ENCODE measurements around the gene SERPINB3.
"Not testable (repeated sequence)": the region's sequence is repeated elsewhere in the genome, so short reads cannot be mapped to it uniquely, and the experiment has no call there.

The SERPINB3 gene

DNA sequence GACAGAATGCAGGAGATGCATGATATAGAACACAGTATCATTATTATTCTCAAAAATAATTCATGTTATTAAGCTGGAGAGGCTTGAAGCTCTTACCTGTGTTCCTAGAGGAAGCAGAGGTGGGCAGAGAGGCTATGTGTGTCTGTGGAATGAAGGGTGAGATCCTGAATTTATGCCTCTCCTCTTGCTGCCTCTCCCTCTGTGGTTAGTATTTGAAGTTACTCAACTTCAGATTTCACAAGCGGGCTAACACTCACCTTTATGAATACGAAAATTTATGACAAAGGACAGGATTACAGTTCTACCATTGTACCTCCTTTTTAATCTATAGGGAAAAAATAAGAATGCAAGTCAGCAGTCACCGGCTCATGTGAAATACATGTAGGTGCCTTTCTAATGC lies at the start of gene SERPINB3:
Gene SERPINB3 (minus strand): TSS at position 144 of the 400 bp plus-strand sequence. CDS start 677 bp downstream, outside the sequence.
- DNase-seq: not testable (repeated sequence)

DNA sequence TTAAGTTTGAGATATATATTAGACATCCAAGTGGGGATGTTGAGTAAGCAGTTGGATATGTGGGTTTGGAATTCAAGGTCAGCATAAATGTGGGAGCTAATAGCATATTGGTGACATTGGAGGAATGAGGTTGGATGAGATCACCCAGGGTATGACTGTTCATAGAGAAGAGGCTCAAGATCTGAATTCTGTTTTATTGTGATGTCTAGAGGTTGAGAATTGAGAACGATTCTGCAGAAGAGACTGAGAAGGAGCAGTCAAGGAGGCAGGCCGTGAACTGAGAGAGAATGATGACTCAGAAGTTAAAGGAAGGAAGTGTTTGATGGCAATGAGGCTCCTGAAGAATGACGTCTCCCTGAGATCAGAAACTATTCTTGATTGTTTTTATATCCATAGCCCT lies 47.0 kb upstream of the SERPINB3 start:
- DNase-seq: no peak

DNA sequence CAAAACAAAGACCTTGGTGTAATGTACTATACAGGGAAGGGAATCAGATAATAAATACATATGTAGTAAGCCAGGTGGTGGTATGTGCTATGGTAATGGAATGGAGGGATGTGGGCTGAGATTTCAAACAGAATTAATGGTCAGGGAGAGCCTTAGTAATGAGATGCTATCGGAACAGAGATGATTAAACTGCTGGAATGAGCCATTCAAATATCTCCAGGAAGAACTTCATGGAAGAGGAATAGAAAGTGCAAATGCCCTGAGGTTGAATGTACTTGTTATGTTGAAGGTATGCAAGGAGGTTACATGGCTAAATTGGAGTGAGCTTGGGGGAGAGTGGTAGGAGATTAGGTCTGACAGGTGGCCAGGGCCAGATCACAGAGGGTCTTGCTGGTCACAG lies 46.1 kb upstream of the SERPINB3 start:
- no peak for DNase-seq

DNA sequence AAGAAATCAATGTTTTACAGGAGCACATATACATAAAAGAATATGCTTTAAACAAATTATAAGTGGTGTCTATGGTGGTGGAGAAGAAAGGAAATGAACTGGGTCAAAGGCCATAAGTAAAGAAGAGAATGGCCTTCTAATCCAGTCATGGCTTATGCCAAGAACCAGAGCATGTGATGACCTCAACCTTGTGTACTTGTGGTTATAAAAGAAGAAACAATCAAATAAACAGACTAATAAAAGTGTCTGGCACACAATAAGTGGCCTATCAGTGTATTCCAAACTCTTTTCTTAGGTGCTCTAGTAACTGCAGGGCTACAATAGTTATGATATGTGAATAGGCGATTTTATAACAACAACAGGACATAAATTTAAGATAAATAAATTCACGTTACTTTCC lies 43.7 kb upstream of the SERPINB3 start:
- no peak for DNase-seq

DNA sequence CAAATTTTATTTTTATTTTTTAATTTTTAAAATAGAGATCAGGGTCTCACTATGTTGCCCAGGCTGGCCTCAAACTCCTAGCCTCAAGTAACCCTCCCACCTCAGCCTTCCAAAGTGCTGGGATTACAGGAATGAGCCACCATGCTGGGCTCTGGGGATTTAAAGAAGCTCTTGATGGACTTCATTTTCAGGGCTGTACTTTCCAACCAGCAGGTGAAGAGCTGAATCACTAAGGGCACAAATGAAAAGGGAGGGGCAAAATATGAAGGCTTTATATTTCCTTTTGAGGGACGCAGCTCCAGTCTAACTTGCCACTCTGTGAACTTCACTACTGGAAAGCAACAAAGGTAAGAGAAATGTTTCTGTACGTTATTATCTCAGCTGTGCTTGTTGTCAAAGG lies 41.0 kb upstream of the SERPINB3 start, which contains the start of gene SERPINB11:
Gene SERPINB11 (plus strand): TSS at position 301 of the 400 bp plus-strand sequence. CDS start 7,234 bp downstream, outside the sequence.
- DNase-seq: no peak

DNA sequence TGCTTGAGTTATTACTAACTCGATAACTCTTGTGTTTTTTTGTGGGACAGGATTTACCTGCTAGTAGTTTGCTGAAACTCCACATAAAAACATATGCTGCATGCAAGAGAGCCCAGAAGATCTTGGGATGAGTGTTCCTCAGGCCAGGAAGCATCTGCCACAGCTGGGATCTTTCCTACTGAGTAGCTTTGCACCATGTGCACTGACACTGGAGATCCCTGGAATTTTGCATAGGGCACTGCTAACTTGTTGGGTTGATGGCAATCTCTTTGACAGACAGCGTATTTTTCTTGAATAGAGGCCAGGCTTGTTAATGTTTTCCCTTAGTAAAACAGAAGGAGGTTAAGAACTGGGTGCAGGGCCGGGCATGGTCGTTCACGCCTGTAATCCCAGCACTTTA lies 40.3 kb upstream of the SERPINB3 start:
- no peak for DNase-seq

DNA sequence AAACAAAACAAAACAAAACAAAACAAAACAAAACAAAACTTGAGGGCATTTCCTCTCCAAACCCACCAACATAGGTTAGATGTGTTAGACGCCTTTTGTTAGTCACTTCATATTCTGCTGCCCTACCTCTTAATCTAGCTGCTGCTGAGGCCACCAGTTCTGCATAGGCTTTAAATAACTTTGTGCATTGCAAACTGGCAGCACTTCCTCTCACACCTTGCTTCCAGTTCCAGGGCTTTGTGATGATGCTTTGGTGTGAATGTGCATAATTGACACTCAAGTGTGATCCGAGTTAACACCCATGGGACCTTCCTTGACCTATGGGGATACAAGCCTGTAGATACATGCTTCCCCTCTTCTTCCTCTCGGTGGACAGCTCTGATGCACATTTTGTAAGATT lies 38.8 kb upstream of the SERPINB3 start:
- no peak for DNase-seq

DNA sequence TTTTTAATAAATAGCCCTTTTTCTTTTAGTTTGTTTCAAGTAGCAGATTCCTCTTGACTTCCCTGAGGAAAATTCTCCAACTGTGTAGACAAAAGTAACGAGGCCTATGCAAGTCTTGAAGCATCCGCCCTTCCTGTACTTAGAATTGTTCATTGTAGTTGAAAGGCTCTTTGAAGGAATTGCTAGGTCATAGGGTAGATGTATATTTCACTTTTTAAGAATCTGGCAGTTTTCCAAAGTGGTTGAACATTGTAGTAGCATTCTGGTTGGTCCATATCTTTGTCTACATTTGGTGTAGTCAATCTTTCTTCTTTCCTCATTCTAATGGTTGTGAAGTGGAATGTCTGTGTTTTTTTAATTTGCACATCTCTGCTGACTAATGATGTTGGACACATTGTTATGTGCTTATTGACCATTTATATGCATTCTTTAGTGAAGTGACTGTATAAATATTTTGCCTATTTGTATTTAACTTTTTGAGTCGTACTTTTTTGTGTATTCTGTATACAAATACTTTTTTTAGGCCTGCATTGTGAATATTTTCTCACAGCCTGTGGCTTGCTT lies 35.5 kb upstream of the SERPINB3 start:
- DNase-seq: no peak

DNA sequence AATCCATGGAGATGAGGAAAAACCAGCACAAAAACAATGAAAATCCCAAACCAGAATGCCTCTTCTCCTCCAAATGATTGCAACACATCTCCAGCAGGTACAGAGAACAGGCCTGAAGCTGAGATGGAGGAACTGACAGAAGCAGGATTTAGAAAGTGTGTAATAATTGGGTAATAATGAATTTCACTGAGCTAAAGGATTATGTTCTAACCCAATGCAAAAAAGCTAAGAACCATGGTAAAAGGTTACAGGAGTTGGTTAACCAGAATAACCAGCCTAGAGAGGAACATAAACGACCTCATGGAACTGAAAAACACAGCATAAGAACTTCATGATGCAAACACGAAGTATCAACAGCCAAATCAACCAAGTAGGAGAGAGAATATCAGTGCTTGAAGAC lies 27.4 kb upstream of the SERPINB3 start:
- DNase-seq: no peak

DNA sequence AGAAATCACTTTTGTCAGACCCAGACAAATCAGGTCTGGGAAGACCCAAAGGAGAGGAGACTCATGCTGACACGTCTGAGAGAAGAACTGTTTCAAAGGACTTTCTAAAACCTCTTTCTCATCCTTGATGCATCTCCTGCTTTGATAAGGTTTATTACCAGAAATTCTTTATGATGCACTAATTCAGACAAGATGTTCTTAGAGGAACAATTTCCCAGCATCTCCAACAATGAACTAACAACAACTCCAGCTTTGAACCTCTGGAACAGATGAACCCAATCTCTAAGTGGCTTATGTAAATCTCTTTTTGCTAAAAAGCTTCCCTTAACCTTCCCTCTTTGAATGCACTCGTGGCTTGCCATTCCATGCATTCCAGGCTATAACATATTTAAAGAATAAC lies 25.2 kb upstream of the SERPINB3 start:
- DNase-seq: no peak

DNA sequence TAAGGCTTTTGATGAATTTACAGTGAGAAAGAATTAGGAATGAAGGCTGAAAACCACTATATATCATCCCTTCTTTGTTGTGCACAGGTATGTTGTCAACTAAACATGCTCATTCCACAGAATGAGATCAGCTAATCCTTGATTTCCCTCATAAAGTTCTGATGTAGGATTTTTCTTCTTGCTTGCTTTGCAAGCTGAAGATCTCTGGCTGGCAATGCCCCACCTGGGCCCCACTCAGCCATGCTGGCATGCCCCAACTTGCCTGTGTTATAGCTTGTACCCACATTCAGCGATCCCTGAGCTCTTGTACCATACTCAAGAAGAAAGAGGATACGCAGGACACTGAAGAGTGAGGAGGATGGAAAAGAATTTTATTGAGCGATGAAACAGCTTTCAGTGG lies 23.0 kb upstream of the SERPINB3 start:
- DNase-seq: no peak

DNA sequence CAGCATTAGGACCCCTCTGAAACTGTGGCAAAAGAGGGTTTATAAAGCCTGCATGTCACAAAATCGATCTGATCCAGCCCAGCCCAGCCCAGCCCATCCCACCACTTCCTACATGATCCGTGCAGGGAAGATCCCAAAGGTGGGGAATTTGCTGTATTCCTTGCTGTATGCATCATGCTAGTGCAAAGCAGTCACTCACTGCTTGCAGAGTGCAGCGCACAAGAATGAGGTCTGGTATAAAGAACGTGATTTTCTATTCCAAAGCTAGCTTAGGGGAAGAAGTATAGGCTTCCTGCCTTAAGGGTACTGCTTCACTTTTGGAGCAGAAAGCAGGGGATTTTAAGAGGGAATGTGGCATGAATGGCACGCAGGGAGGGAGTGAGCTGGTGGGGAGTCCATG lies 22.2 kb upstream of the SERPINB3 start:
- no peak for DNase-seq

DNA sequence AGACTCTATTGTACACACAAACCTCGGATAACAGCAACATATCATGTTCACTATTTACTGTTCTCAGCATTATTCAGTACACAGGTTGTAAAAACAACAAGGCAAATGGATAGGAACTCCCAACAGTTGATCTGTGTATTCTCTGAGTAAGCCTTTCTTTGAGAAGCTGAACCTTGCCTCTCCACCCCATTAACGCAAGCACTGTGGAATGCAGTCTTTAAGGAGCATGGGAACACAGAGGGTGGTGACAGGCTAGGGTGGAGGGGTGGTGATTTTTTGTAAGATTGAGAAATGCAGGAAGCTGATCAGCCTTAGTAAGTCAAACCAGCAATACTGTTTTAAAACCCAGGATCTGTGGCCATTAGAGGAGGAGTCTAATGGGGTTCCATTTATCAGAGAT lies 21.5 kb upstream of the SERPINB3 start:
- no peak for DNase-seq

DNA sequence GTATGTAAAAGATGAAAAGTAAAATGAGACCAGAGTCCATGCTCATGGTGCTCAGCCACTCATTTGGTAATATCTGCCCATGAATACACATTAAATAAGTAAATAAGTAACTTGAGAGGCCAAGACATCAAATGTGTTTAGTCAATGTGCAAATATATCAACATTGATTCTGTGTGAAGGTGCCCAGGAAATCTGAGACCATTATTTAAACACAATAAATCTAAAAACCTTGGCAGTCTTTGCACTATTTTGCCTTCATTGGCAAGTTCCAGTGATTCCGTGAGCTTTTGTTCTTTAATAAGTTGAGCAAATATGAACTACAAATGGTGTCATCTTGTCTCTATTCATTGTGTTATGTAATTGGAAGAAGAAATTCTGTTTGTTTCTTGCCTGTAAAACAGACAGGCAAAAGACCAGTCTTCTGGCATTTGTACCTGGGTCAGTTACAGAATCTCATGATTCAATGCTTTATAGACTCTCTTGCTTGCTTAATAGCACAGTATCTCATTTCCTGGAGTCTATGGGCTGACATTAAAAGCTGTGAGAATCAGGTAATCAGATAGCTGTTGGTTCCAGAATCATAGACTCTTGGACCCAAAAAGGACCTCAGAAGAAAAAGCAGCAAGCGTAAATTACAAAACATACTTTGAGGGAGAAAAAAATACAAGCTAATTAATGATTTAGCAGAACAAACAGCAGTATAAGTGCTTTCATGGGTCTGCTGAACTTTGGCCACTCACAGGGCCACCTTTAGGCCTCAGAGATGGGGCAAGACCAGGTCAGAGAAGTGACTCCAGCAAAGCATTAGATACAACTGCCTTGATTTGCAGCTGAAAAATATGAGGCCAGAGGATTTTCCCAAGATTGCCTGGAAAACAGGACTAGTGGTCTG lies 20.0 kb upstream of the SERPINB3 start:
- DNase-seq: peak; percentile 6

DNA sequence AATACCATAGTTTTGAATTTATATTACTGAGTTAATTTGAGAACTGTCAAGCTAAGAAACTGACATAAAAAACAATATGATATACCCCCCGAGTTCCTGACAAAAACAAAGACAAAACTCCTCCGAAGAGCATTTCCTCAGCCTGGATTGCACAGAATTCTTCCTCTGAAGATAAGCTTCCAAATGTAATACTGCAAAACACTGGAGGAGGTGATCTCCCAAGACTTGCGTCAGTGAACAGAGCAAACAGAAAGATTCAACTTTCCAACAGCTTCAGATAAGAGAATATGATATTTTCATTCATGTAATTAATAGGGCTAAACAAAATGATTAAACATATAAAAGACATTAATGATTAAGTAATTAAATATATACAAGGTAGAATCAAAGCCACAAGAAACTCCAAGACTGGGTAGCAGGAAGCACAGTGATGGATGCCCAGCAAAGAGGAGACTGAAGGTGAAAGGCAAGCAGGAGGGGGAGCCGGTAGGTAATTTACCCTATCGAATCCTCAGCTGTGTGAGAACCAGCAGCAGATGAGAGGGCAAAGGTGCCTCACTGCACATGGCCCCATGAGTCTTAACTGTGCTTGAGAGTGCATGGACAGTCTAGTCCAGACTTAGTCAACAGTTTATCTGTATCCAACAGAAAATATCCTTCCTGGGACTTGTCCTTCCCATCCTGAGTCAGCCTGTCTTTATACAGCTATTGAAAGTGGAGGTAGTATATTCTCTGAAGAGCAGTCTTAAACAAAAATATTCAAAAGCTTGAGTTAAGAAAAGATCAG lies 18.3 kb upstream of the SERPINB3 start:
- DNase-seq: no peak

DNA sequence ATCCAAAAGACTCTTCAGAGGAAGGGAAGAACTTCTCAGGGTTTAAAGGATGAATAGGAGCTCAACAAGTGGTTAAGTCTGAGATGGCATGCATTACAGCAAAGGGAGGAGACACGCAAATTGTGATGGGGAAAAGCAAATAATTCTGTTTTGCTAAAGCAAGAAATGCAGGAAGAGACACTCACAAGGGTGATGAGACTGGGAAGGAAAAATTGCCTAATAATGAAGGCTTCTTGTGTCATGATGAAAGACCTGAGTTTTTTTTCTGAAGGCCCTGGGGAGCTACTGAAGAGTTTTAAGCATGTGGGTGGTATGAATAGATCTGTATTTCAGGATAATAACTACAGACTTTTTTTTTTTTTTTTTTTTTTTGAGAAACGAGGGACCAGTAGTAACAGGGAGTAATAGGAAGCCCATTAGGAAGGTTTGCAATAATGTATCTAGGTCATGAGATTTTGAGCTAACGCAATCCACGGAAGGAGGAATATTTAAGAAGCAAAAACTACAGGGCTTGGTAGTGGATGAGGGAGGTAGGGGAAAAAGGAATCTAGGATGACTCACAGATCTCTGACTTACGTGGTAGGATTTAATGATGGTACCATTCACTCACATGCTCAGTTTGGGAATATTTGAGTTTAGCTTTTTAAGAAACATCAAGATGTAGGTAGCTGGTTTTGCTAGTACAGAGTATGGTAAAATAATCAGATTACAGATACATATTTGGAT lies 16.0 kb upstream of the SERPINB3 start:
- DNase-seq: no peak

DNA sequence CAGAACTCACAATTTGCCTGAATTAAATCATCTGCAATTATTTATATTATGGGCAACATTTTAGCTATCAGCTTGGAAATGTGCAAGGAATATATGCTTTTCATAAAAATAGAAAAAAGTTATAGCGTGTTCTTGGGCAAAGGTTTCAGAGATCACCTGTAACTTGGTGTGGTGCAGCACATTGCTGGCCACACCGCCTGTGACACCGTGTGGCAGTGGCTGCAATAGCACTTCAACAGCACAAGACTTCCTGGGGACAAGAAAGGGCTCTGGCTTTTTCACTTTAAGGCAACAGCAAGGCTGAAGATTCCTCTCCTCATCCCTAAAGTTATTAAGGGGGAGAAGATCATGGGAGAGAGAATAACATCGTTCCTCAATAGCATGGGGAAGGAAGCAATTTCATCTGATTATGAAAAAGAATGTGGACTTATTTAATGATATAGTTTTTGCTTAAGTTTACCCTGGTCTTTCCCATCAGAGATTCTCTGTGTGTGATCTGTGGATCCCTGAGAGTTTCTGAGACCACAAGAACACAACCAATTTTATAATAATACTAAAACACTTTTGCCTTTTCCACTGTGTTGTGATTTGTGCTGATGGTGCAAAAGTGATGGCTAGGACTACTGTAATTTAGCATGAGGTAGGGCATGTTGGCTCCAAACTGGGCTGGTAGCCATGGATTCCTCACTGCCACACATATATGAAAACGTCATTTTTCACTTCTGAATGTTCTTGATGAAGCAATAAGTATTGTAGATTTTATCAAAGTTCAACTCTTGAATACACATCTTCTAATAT lies 15.0 kb upstream of the SERPINB3 start:
- DNase-seq: no peak

DNA sequence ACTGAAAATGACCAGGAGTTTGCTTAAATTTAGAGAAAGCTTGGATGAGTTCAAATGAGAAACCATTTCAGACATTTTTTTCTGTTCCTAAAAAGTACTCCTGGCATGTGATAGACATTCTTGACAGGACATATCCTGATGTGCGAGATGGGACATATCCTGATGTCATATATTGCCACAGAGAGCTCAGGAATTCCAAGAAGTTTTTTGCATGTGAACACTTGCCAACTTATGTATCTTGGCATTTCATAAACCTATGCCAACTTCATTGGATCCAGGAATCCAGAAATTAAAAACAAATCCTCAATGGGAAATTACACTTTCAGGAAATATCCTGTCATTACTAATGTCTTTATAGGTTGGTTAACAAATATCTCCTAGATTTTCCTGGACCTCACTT lies 2.9 kb upstream of the SERPINB3 start:
- DNase-seq: no peak

DNA sequence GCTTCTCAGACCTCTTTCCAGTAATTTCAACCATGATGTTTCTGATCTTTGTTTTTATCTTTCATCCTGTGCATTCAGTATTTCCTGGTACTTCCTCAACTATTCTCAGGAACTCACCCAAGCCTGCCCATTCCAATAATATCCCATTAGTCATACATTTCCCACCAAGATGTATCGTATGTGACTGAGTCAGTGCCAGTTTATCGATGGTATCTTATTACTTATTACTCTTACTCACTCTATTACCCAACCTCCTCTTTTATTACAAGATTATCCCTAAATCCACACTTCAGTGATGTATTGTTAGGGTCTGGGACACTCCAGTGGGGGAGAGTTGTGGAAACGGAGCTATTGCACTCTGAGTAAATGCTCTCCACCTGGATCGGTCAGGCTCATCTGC lies 2.8 kb downstream of the SERPINB3 start:
- DNase-seq: not testable (repeated sequence)

DNA sequence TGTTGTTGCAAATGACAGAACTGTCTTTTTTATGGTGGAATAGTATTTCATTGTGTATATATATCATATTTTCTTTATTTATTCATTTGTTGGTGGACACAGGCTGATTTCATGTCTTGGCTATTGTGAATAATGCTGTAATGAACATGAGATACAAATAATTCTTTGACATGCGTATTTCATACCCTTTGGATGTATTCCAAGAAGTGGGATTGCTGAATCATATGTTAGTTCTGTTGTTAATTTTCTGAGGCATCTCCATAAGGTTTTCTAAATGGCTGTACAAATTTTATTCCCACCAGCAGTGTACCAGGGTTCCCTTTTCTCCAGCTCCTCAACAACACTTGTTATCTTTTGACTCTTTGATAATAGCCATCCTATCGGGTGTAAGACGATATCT lies 11.4 kb downstream of the SERPINB3 start:
- not testable (repeated sequence) for DNase-seq

DNA sequence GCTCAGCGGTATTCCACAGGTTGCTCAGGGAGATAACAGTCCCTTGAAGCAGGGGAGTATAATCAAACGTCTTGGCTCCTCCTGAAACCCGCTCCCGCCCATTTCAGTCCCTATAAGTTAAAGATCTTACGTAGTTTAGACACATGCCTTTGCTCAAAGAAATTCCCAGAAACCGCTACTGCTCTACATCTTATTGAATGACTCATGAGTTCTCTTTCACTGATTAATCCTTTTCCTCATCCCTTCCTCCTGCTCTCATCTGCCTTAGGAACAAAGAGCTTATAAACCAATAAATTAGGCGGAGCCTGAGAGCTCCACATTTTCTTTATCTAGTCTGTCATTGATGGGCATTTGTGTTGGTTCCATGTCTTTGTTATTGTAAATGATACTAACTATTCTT lies 13.5 kb downstream of the SERPINB3 start:
- DNase-seq: no peak

DNA sequence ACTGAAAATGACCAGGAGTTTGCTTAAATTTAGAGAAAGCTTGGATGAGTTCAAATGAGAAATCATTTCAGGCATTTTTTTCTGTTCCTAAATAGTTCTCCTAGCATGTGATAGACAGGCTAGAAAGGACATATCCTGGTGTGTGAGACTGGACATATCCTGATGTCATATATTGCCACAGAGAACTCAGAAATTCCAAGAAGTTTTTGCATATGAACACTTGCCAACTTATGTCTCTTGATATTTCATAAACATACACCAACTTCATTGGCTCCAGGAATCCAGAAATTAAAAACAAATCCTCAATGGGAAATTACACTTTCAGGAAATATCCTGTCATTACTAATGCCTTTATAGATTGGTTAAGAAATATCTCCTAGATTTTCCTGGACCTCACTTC lies 14.8 kb downstream of the SERPINB3 start:
- DNase-seq: no peak

All from NCI-H526 treated with DMSO at 0.1 percent for 48 hours (cell line).